HepG2 (cell line): ENCODE data around the gene VTN. TPM values are rescaled to one million over a fixed set of nuclear protein-coding genes. Genes with fewer than 3 reads are reported as not detected.
A peak's percentile ranks its signal among the peaks of the same experiment; 100 is the strongest.

Experiments used
- ATF4 ChIP-seq, 2 experiments: fragments of 450-650 bp in 1 of 2; sonication (generic) in 1 of 2; formaldehyde crosslinking; IDR thresholded peaks; 2 replicates each; pipeline versions ENCODE4 v1.5.0 to v1.8.0; 2020 to 2022; ENCODE audit warnings: mild to moderate bottlenecking in 1 of 2, missing genetic modification reagents in 1 of 2
- ATRX ChIP-seq: sonication (generic); formaldehyde crosslinking; IDR thresholded peaks from 2 replicates; pipeline ENCODE4 v1.4.0; 2020; ENCODE audit warnings: missing genetic modification reagents, borderline replicate concordance
- CHCHD3 ChIP-seq: sonication (generic); formaldehyde crosslinking; IDR thresholded peaks from 2 replicates; pipeline ENCODE4 v1.8.0; 2022; ENCODE audit warnings: mild to moderate bottlenecking, missing genetic modification reagents, moderate library complexity
- CREM ChIP-seq, 2 experiments: sonication (generic) in 1 of 2; formaldehyde crosslinking in 1 of 2; IDR thresholded peaks; 2 replicates each; pipeline versions ENCODE4 v1.4.0 to v1.6.1; 2016 to 2020; ENCODE audit warnings: antibody characterized with exemption in 1 of 2, mild to moderate bottlenecking in 1 of 2, missing genetic modification reagents in 1 of 2
- DBP ChIP-seq: sonication (generic); formaldehyde crosslinking; IDR thresholded peaks from 2 replicates; pipeline ENCODE4 v1.4.0; 2020; ENCODE audit warnings: missing genetic modification reagents; ENCODE audit errors: not compliant biosample characterization
- GRHL1 ChIP-seq: sonication (generic); formaldehyde crosslinking; conservative IDR thresholded peaks from 2 replicates; pipeline ENCODE4 v1.8.0; 2022; ENCODE audit warnings: missing genetic modification reagents
- HNRNPH1 ChIP-seq: fragments of 200-400 bp; formaldehyde crosslinking; optimal IDR thresholded peaks from 2 replicates; pipeline ENCODE3; 2017; ENCODE audit warnings: mild to moderate bottlenecking, low read depth, low read length
- HNRNPL ChIP-seq: fragments of 200-400 bp; formaldehyde crosslinking; IDR thresholded peaks from 2 replicates; pipeline ENCODE4 v1.6.1; 2017; ENCODE audit warnings: mild to moderate bottlenecking, low read depth, low read length
- MLLT10 ChIP-seq: sonication (generic); formaldehyde crosslinking; IDR thresholded peaks from 2 replicates; pipeline ENCODE4 v1.4.0; 2020; ENCODE audit warnings: missing genetic modification reagents
- PAX8 ChIP-seq: sonication (generic); formaldehyde crosslinking; IDR thresholded peaks from 2 replicates; pipeline ENCODE4 v1.8.0; 2022; ENCODE audit warnings: mild to moderate bottlenecking, missing genetic modification reagents, borderline replicate concordance
- PBX3 ChIP-seq: sonication (generic); formaldehyde crosslinking; IDR thresholded peaks from 2 replicates; pipeline ENCODE4 v1.8.1; 2023; ENCODE audit warnings: missing genetic modification reagents, inconsistent platforms, borderline replicate concordance
- RFXANK ChIP-seq: IDR thresholded peaks from 2 replicates; pipeline ENCODE4 v1.6.1; 2016
- SRSF1 ChIP-seq: fragments of 200-400 bp; formaldehyde crosslinking; optimal IDR thresholded peaks from 2 replicates; pipeline ENCODE3; 2017; ENCODE audit warnings: mild to moderate bottlenecking, low read depth, low read length, moderate library complexity
- STAT5B ChIP-seq: sonication (generic); formaldehyde crosslinking; IDR thresholded peaks from 2 replicates; pipeline ENCODE4 v1.4.0; 2020; ENCODE audit warnings: missing genetic modification reagents
- SYNCRIP ChIP-seq: fragments of 200-400 bp; formaldehyde crosslinking; IDR thresholded peaks from 2 replicates; pipeline ENCODE4 v1.6.1; 2018; ENCODE audit warnings: mild to moderate bottlenecking, low read depth, low read length; ENCODE audit not compliant: insufficient read depth
- ZNF253 ChIP-seq: sonication (generic); formaldehyde crosslinking; IDR thresholded peaks from 2 replicates; pipeline ENCODE4 v1.8.0; 2022; ENCODE audit warnings: mild to moderate bottlenecking, missing genetic modification reagents, borderline replicate concordance
- ZNF496 ChIP-seq: sonication (generic); formaldehyde crosslinking; IDR thresholded peaks from 2 replicates; pipeline ENCODE4 v1.8.1; 2023; ENCODE audit warnings: mild to moderate bottlenecking, moderate library complexity, missing genetic modification reagents; ENCODE audit not compliant: insufficient replicate concordance
- ZNF547 ChIP-seq: sonication (generic); formaldehyde crosslinking; IDR thresholded peaks from 2 replicates; pipeline ENCODE4 v1.5.1; 2020; ENCODE audit warnings: mild to moderate bottlenecking, missing genetic modification reagents
- ZNF574 ChIP-seq: sonication (generic); formaldehyde crosslinking; IDR thresholded peaks from 2 replicates; pipeline ENCODE4 v1.4.0; 2020; ENCODE audit warnings: missing genetic modification reagents
- ZNF619 ChIP-seq: sonication (generic); formaldehyde crosslinking; IDR thresholded peaks from 2 replicates; pipeline ENCODE4 v1.4.0; 2020; ENCODE audit warnings: mild to moderate bottlenecking, missing genetic modification reagents
- ZSCAN21 ChIP-seq: sonication (generic); formaldehyde crosslinking; IDR thresholded peaks from 2 replicates; pipeline ENCODE4 v1.8.0; 2022; ENCODE audit warnings: mild to moderate bottlenecking, missing genetic modification reagents, moderate library complexity, borderline replicate concordance
- polyA plus RNA-seq, 8 experiments: library from polyadenylated mRNA; depleted of rRNA in 3 of 8; stranded (reverse) in 7 of 8; unstranded in 1 of 8; fragments of >200 nt; fragmentation: Illumina TruSeq in 4 of 8; extraction: Trizol in 4 of 8; gene quantifications; 2 replicates each; pipeline versions ENCODE4 v1.2.1 to v1.2.3, GENCODE V29; 2011 to 2016; ENCODE audit warnings: low read depth in 4 of 8, missing spikeins in 1 of 8, mixed read lengths in 1 of 8; ENCODE audit not compliant: insufficient read depth in 1 of 8
- total RNA-seq, 5 experiments: library from RNA; depleted of rRNA; stranded (reverse); fragments of >200 nt; fragmentation: Illumina TruSeq; extraction: Trizol; gene quantifications; 2 replicates each; pipeline ENCODE4 v1.2.3, GENCODE V29; 2016; ENCODE audit warnings: low read depth in 1 of 5

VTN gene
- total and polyA plus RNA-seq, 2 of the 13 experiments (the other 11 are each of a cell fraction or from before 2014, with no cell fraction given) = 108 to 131 TPM

GRCh38 chr17:28370035-28370743 is at the start of gene VTN (continued):
- TF ChIP-seq ATF4 (CRISPR knock-in tag; IDR thresholded peaks at IDR 0.05) (peak in 1 of 2 experiments; percentile 7; a peak in 1 of 4 replicates), MLLT10 (CRISPR knock-in tag) (no peak), ZSCAN21 (CRISPR knock-in tag) (peak; percentile 75; the same call in 1 of the 2 replicates), ZNF574 (CRISPR knock-in tag) (peak; percentile 80), STAT5B (CRISPR knock-in tag) (peak; percentile 20; the same call in 1 of the 2 replicates), ZNF619 (no peak), HNRNPH1 (peak; percentile 46), CREM (IDR thresholded peaks at IDR 0.05) (peak; percentile 90), CREM (CRISPR knock-in tag; IDR thresholded peaks at IDR 0.05) (no peak), ZNF253 (CRISPR knock-in tag) (0 out of 2 replicates have a peak, but pooled peaks have one; percentile 29), HNRNPL (peak; percentile 90), DBP (CRISPR knock-in tag) (no peak), GRHL1 (CRISPR knock-in tag) (no peak), SYNCRIP (no peak), CHCHD3 (CRISPR knock-in tag) (no peak), RFXANK (CRISPR knock-in tag) (no peak), ZNF496 (CRISPR knock-in tag) (no peak), PBX3 (CRISPR knock-in tag) (no peak), PAX8 (no peak), ATRX (CRISPR knock-in tag) (no peak), ZNF547 (CRISPR knock-in tag) (peak; percentile 60), SRSF1 (no peak)
